ENCODE results near the gene HECTD1.

The HECTD1 gene

DNA sequence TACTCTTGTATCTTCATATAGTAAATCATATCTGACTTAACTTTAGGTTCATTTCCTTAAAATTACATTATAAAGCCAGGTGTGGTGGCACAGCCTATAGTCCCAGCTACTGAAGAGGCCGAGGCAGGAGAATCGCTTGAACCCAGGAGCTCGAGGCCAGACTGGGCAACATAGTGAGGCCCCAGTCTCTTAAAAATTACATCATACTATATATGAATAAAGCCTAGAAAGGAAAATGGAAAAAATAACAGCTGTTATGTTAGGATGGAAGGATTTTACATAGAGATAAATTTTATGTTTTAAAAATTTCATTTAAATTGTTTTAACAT is 4.2 kb downstream of the HECTD1 start:
- Histone ChIP-seq H3K27me3 (ENCODE audit: control insufficient read depth, insufficient read depth, low read length) (no peaks in the 10 kb centered on the region), H3K9me3 (ENCODE audit: control insufficient read depth, low read length) (no peaks in the 10 kb centered on the region), H3K4me3 (ENCODE audit: low read depth, low read length) (no peak overlapping the region), H3K79me2 (peaks cover 53% of the 10 kb centered on the region), H3K36me3 (ENCODE audit: control insufficient read depth, insufficient read depth, low read length) (no peaks in the 10 kb centered on the region), H2AFZ (no peak overlapping the region), H3K27ac (no peak overlapping the region), H3K4me2 (ENCODE audit: low read length) (no peak overlapping the region), H3K9ac (no peak overlapping the region), H3K4me1 (peaks cover 6% of the 10 kb centered on the region)
- TF ChIP-seq, protein P1, sequence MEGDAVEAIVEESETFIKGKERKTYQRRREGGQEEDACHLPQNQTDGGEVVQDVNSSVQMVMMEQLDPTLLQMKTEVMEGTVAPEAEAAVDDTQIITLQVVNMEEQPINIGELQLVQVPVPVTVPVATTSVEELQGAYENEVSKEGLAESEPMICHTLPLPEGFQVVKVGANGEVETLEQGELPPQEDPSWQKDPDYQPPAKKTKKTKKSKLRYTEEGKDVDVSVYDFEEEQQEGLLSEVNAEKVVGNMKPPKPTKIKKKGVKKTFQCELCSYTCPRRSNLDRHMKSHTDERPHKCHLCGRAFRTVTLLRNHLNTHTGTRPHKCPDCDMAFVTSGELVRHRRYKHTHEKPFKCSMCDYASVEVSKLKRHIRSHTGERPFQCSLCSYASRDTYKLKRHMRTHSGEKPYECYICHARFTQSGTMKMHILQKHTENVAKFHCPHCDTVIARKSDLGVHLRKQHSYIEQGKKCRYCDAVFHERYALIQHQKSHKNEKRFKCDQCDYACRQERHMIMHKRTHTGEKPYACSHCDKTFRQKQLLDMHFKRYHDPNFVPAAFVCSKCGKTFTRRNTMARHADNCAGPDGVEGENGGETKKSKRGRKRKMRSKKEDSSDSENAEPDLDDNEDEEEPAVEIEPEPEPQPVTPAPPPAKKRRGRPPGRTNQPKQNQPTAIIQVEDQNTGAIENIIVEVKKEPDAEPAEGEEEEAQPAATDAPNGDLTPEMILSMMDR (IDR thresholded peaks at IDR 0.05), result no peak

DNA sequence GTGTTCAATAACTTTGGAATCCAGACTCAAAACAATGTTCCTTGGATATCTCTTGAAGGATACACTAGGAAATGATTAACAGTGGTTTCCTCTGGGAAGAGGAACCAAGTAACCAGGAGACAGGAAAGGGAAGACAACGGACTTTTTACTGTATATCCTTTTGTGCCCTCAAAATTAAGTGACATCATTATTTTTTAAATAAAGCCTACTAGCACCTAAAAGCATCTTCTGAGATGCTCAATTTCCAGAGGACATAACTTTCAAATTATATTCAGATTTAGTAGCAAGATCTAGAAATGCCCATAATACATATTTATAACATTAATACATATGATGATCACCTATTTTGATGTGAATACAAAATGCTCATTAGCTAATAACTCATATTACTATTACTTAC is 6.5 kb downstream of the HECTD1 start:
- Histone ChIP-seq H3K27ac (no peak overlapping the region), H3K36me3 (ENCODE audit: control insufficient read depth, insufficient read depth, low read length) (no peaks in the 10 kb centered on the region), H3K4me1 (peaks cover 6% of the 10 kb centered on the region)

DNA sequence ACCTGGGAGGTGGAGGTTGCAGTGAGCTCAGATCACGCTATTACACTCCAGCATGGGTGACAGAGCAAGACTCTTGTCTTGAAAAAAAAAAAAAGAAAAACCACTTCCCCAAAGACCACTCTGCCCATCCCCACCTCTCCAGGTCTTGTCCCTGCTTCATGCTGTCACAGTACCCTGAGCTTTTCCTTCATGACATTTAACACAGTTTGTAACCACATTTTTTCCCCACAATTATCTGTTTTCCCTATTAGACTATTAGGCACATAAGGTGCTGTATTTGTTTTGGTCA is 6.9 kb downstream of the HECTD1 start:
- Histone ChIP-seq H3K79me2 (peaks cover 76% of the 10 kb centered on the region), H3K4me2 (ENCODE audit: low read length) (no peak overlapping the region), H3K27me3 (ENCODE audit: control insufficient read depth, insufficient read depth, low read length) (no peaks in the 10 kb centered on the region), H2AFZ (no peak overlapping the region), H3K4me1 (peaks cover 6% of the 10 kb centered on the region), H3K36me3 (ENCODE audit: control insufficient read depth, insufficient read depth, low read length) (no peaks in the 10 kb centered on the region), H3K4me3 (ENCODE audit: low read depth, low read length) (no peak overlapping the region), H3K9me3 (ENCODE audit: control insufficient read depth, low read length) (no peaks in the 10 kb centered on the region), H3K9ac (no peak overlapping the region), H3K27ac (no peak overlapping the region)
- TF ChIP-seq, protein P1 (IDR thresholded peaks at IDR 0.05), result no peak

More for the DNA sequence above, 6.5 kb downstream of the HECTD1 start:
- Histone ChIP-seq H3K9me3 (ENCODE audit: control insufficient read depth, low read length) (no peaks in the 10 kb centered on the region), H3K4me2 (ENCODE audit: low read length) (no peak overlapping the region), H3K9ac (no peak overlapping the region), H2AFZ (no peak overlapping the region), H3K79me2 (peaks cover 71% of the 10 kb centered on the region), H3K4me3 (ENCODE audit: low read depth, low read length) (no peak overlapping the region), H3K27me3 (ENCODE audit: control insufficient read depth, insufficient read depth, low read length) (no peaks in the 10 kb centered on the region)
- TF ChIP-seq, protein P1 (IDR thresholded peaks at IDR 0.05), result no peak

DNA sequence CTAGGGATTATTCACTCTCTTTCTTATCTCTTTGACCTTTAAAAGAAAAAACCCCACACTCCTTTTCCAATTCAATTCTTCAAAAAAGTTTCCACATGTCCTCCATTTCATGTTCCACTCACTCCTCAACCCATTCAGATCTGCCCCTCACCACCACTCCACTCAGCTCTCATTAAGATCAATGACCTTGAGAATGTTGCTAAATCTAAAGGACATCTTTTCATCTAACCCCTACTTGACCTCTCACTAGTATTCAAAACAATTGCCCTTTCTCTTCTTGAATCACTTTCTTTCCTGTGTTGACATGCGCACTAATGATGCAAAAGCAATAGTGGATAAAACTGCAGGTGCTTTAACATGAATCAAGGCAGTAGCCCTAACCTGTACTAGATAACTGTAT is 9.9 kb downstream of the HECTD1 start:
- no peaks in the 10 kb centered on the region for H3K36me3 ChIP-seq (ENCODE audit: control insufficient read depth, insufficient read depth, low read length)
- no peak overlapping the region for H3K4me2 ChIP-seq (ENCODE audit: low read length)
- peaks cover 6% of the 10 kb centered on the region for H3K4me1 ChIP-seq
- H3K27me3 ChIP-seq (ENCODE audit: control insufficient read depth, insufficient read depth, low read length), result no peaks in the 10 kb centered on the region
- H3K79me2 ChIP-seq, result peaks cover 72% of the 10 kb centered on the region
- H3K9ac ChIP-seq, result no peak overlapping the region
- no peak overlapping the region for H2AFZ ChIP-seq
- TF ChIP-seq, protein P1 (IDR thresholded peaks at IDR 0.05), result no peak
- H3K4me3 ChIP-seq (ENCODE audit: low read depth, low read length), result no peak overlapping the region
- no peaks in the 10 kb centered on the region for H3K9me3 ChIP-seq (ENCODE audit: control insufficient read depth, low read length)
- H3K27ac ChIP-seq, result no peak overlapping the region

DNA sequence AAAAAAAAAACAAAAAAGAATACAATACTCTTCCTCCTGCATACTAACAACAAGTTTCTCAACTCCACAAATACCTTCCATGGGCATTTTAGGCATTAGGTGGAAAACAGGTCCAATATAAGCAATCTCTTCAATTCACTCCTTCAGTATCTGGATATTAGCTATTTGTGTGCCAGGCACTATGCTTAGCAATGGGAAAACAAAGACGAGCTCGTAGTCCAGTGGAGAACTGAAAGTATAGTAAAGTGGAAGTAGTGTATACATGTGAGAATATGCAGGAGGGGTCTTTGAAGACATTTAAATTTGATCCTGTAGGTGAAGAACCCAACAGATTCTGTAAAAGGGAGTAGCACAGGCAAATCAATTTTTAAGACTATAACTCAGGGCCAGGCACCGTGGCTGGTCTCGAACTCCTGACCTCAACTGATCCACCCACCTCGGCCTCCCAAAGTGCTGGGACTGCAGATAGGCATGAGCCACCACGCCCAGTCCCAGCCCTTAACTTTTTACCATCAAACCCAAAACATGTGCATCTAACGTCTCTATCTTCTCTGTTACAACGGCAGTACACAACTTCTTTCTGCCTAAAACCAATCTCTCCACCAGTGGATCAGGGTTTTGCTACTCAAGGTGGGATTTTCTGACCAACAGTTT is 10.6 kb downstream of the HECTD1 start:
- Histone ChIP-seq H3K4me1 (peaks cover 6% of the 10 kb centered on the region), H3K9ac (no peak overlapping the region)
- TF ChIP-seq, protein P1 (IDR thresholded peaks at IDR 0.05), result no peak

More for the DNA sequence above, 10.6 kb downstream of the HECTD1 start:
- Histone ChIP-seq H3K9me3 (ENCODE audit: control insufficient read depth, low read length) (no peaks in the 10 kb centered on the region), H2AFZ (no peak overlapping the region), H3K36me3 (ENCODE audit: control insufficient read depth, insufficient read depth, low read length) (no peaks in the 10 kb centered on the region), H3K79me2 (peaks cover 76% of the 10 kb centered on the region), H3K27me3 (ENCODE audit: control insufficient read depth, insufficient read depth, low read length) (no peaks in the 10 kb centered on the region), H3K4me2 (ENCODE audit: low read length) (no peak overlapping the region), H3K4me3 (ENCODE audit: low read depth, low read length) (no peak overlapping the region), H3K27ac (no peak overlapping the region)
